Memory B cell (primary cell): ENCODE measurements around the gene RNPS1.
"Not testable (repeated sequence)": the region's sequence is repeated elsewhere in the genome, so short reads cannot be mapped to it uniquely, and the experiment has no call there.

ENCODE experiments used
- ATAC-seq: fragments of 150-1000 bp; cut with Tn5 transposase; 2 replicates; pipeline ENCODE4 v1.10.0; 2021; ENCODE audit warnings: low read depth, mild to moderate bottlenecking, moderate library complexity
- DNase-seq, 2 donors: peaks; one replicate each; pipeline ENCODE4 v3.0.0; 2022; ENCODE audit warnings: low spot score in 2 of 2
- H3K27ac Mint-ChIP-seq: one replicate; pipeline ENCODE4 v1.8.0; 2022; ENCODE audit warnings: mild to moderate bottlenecking, moderate library complexity, mixed read lengths
- H3K27me3 Mint-ChIP-seq: one replicate; pipeline ENCODE4 v1.8.0; 2022; ENCODE audit warnings: mixed read lengths
- H3K36me3 Mint-ChIP-seq: one replicate; pipeline ENCODE4 v1.8.0; 2022; ENCODE audit warnings: mild to moderate bottlenecking, mixed read lengths
- H3K4me1 Mint-ChIP-seq: one replicate; pipeline ENCODE4 v1.8.0; 2022; ENCODE audit warnings: mixed read lengths
- H3K4me3 Mint-ChIP-seq: one replicate; pipeline ENCODE4 v1.8.0; 2022; ENCODE audit warnings: mild to moderate bottlenecking, moderate library complexity, mixed read lengths
- H3K9me3 Mint-ChIP-seq: one replicate; pipeline ENCODE4 v1.8.0; 2022; ENCODE audit warnings: mixed read lengths

Gene RNPS1

GRCh38 chr16:2256531-2257140 lies 11.3 kb downstream of the RNPS1 start:
- Mint-ChIP-seq H3K27me3 (no peaks in the 10 kb centered on the region), H3K36me3 (peaks cover 17% of the 10 kb centered on the region), H3K27ac (peak overlapping the region; percentile 72), H3K4me3 (no peak overlapping the region), H3K4me1 (peaks cover 8% of the 10 kb centered on the region), H3K9me3 (no peaks in the 10 kb centered on the region)
- ATAC-seq (no peak), DNase-seq (no peak)

- H3K36me3 Mint-ChIP-seq: peaks cover 14% of the 10 kb centered on the region
- H3K9me3 Mint-ChIP-seq: no peaks in the 10 kb centered on the region
- no peak for ATAC-seq
- H3K27ac Mint-ChIP-seq: peak overlapping the region; percentile 94
- H3K27me3 Mint-ChIP-seq: no peaks in the 10 kb centered on the region
- no peak for DNase-seq
- H3K4me3 Mint-ChIP-seq: peak overlapping the region; percentile 62
- peaks cover 8% of the 10 kb centered on the region for H3K4me1 Mint-ChIP-seq
Observed at GRCh38 chr16:2253293-2253692, 14.6 kb downstream of the RNPS1 start.

GRCh38 chr16:2252806-2253148 lies 15.1 kb downstream of the RNPS1 start:
- ATAC-seq: peak; percentile 36
- H3K9me3 Mint-ChIP-seq: no peaks in the 10 kb centered on the region
- peak overlapping the region; percentile 62 for H3K4me3 Mint-ChIP-seq
- H3K27me3 Mint-ChIP-seq: no peaks in the 10 kb centered on the region
- DNase-seq: peak in 1 of 2 donors; percentile 31
- H3K4me1 Mint-ChIP-seq: peaks cover 8% of the 10 kb centered on the region
- peaks cover 14% of the 10 kb centered on the region for H3K36me3 Mint-ChIP-seq
- peak overlapping the region; percentile 94 for H3K27ac Mint-ChIP-seq

GRCh38 chr16:2251296-2252111 lies 16.4 kb downstream of the RNPS1 start, which contains the start of gene ECI1:
Gene ECI1 (minus strand): TSS chr16:2251587. CDS start chr16:2251566, 21 bp downstream.
- peak within 1 kb of the TSS; percentile 88 for H3K4me3 Mint-ChIP-seq
- H3K36me3 Mint-ChIP-seq: peaks cover 9% of the 10 kb centered on the region
- DNase-seq (peak; percentile 77 to 78), ATAC-seq (peak; percentile 79)
- no peaks in the 10 kb centered on the region for H3K27me3 Mint-ChIP-seq
- peak within 1 kb of the TSS; percentile 94 for H3K27ac Mint-ChIP-seq
- peaks cover 8% of the 10 kb centered on the region for H3K4me1 Mint-ChIP-seq
- H3K9me3 Mint-ChIP-seq: no peaks in the 10 kb centered on the region

GRCh38 chr16:2250652-2251295 lies 17.2 kb downstream of the RNPS1 start:
- no peak for DNase-seq
- peak; percentile 20 for ATAC-seq
- no peaks in the 10 kb centered on the region for H3K27me3 Mint-ChIP-seq
- peaks cover 8% of the 10 kb centered on the region for H3K4me1 Mint-ChIP-seq
- H3K9me3 Mint-ChIP-seq: no peaks in the 10 kb centered on the region
- peak overlapping the region; percentile 88 for H3K4me3 Mint-ChIP-seq
- peak overlapping the region; percentile 94 for H3K27ac Mint-ChIP-seq
- peaks cover 6% of the 10 kb centered on the region for H3K36me3 Mint-ChIP-seq

GRCh38 chr16:2246301-2246885 lies 21.5 kb downstream of the RNPS1 start:
- H3K27ac Mint-ChIP-seq: no peak overlapping the region
- H3K27me3 Mint-ChIP-seq: no peaks in the 10 kb centered on the region
- no peaks in the 10 kb centered on the region for H3K9me3 Mint-ChIP-seq
- no peak overlapping the region for H3K4me3 Mint-ChIP-seq
- DNase-seq: no peak
- no peaks in the 10 kb centered on the region for H3K4me1 Mint-ChIP-seq
- H3K36me3 Mint-ChIP-seq: peaks cover 10% of the 10 kb centered on the region
- no peak for ATAC-seq

- no peaks in the 10 kb centered on the region for H3K27me3 Mint-ChIP-seq
- peaks cover 10% of the 10 kb centered on the region for H3K36me3 Mint-ChIP-seq
- DNase-seq (no peak), ATAC-seq (no peak)
- no peak overlapping the region for H3K27ac Mint-ChIP-seq
- no peaks in the 10 kb centered on the region for H3K9me3 Mint-ChIP-seq
- H3K4me1 Mint-ChIP-seq: no peaks in the 10 kb centered on the region
- H3K4me3 Mint-ChIP-seq: no peak overlapping the region
Observed at GRCh38 chr16:2244926-2245795, 22.8 kb downstream of the RNPS1 start.

GRCh38 chr16:2244301-2244700 lies 23.6 kb downstream of the RNPS1 start:
- ATAC-seq: no peak
- H3K4me3 Mint-ChIP-seq: no peak overlapping the region
- no peak overlapping the region for H3K27ac Mint-ChIP-seq
- H3K4me1 Mint-ChIP-seq: no peaks in the 10 kb centered on the region
- DNase-seq: no peak
- H3K27me3 Mint-ChIP-seq: no peaks in the 10 kb centered on the region
- H3K36me3 Mint-ChIP-seq: peaks cover 11% of the 10 kb centered on the region
- H3K9me3 Mint-ChIP-seq: no peaks in the 10 kb centered on the region

GRCh38 chr16:2243781-2244180 lies 24.1 kb downstream of the RNPS1 start:
- H3K9me3 Mint-ChIP-seq: no peaks in the 10 kb centered on the region
- H3K27me3 Mint-ChIP-seq: no peaks in the 10 kb centered on the region
- peaks cover 11% of the 10 kb centered on the region for H3K36me3 Mint-ChIP-seq
- H3K4me1 Mint-ChIP-seq: no peaks in the 10 kb centered on the region
- ATAC-seq (no peak), DNase-seq (no peak)
- no peak overlapping the region for H3K27ac Mint-ChIP-seq
- no peak overlapping the region for H3K4me3 Mint-ChIP-seq

- no peaks in the 10 kb centered on the region for H3K9me3 Mint-ChIP-seq
- H3K27me3 Mint-ChIP-seq: no peaks in the 10 kb centered on the region
- no peaks in the 10 kb centered on the region for H3K4me1 Mint-ChIP-seq
Observed at GRCh38 chr16:2243031-2243528, 24.8 kb downstream of the RNPS1 start.

GRCh38 chr16:2242598-2242997 lies 25.3 kb downstream of the RNPS1 start:
- no peak for DNase-seq
- Mint-ChIP-seq H3K9me3 (no peaks in the 10 kb centered on the region), H3K27ac (no peak overlapping the region), H3K4me3 (no peak overlapping the region), H3K36me3 (peaks cover 11% of the 10 kb centered on the region), H3K4me1 (no peaks in the 10 kb centered on the region), H3K27me3 (no peaks in the 10 kb centered on the region)
- ATAC-seq: no peak

More at GRCh38 chr16:2243031-2243528, 24.8 kb downstream of the RNPS1 start:
- Mint-ChIP-seq H3K4me3 (no peak overlapping the region), H3K27ac (no peak overlapping the region), H3K36me3 (peaks cover 11% of the 10 kb centered on the region)
- DNase-seq (no peak), ATAC-seq (no peak)

- H3K36me3 Mint-ChIP-seq: peaks cover 11% of the 10 kb centered on the region
- not testable (repeated sequence) for H3K27ac Mint-ChIP-seq, ATAC-seq, H3K27me3 Mint-ChIP-seq, H3K4me3 Mint-ChIP-seq, H3K9me3 Mint-ChIP-seq, H3K4me1 Mint-ChIP-seq, DNase-seq
Observed at GRCh38 chr16:2240331-2240730, 27.6 kb downstream of the RNPS1 start.
